Ishikawa (cell line): ENCODE data around the gene PIH1D1.

Experiments
- CEBPB ChIP-seq: IDR thresholded peaks from 2 replicates; pipeline ENCODE4 v1.6.1; 2012
- CREB1 ChIP-seq: IDR thresholded peaks from 2 replicates; pipeline ENCODE4 v1.6.1; 2012; ENCODE audit warnings: low read depth
- EGR1 ChIP-seq: IDR thresholded peaks from 2 replicates; pipeline ENCODE4 v1.6.1; 2012
- EP300 ChIP-seq: IDR thresholded peaks from 2 replicates; pipeline ENCODE4 v1.6.1; 2012; ENCODE audit warnings: borderline replicate concordance
- FOXM1 ChIP-seq: IDR thresholded peaks from 2 replicates; pipeline ENCODE4 v1.6.1; 2012; ENCODE audit warnings: low read depth, borderline replicate concordance
- MAX ChIP-seq: IDR thresholded peaks from 2 replicates; pipeline ENCODE4 v1.6.1; 2012
- NFIC ChIP-seq: IDR thresholded peaks from 2 replicates; pipeline ENCODE4 v1.6.1; 2012
- RAD21 ChIP-seq: IDR thresholded peaks from 2 replicates; pipeline ENCODE4 v1.6.1; 2012; ENCODE audit warnings: low read depth
- REST ChIP-seq: IDR thresholded peaks from 2 replicates; pipeline ENCODE4 v1.6.1; 2012; ENCODE audit warnings: low read depth, mild to moderate bottlenecking
- TAF1 ChIP-seq: IDR thresholded peaks from 2 replicates; pipeline ENCODE4 v1.6.1; 2012; ENCODE audit warnings: low read depth, mild to moderate bottlenecking
- TCF12 ChIP-seq: IDR thresholded peaks from 2 replicates; pipeline ENCODE4 v1.6.1; 2012; ENCODE audit warnings: low read depth
- TEAD4 ChIP-seq: IDR thresholded peaks from 2 replicates; pipeline ENCODE4 v1.6.1; 2012
- USF1 ChIP-seq: IDR thresholded peaks from 2 replicates; pipeline ENCODE4 v1.6.1; 2012
- YY1 ChIP-seq: IDR thresholded peaks from 2 replicates; pipeline ENCODE4 v1.6.1; 2012; ENCODE audit warnings: low read depth
- ZBTB7A ChIP-seq: IDR thresholded peaks from 2 replicates; pipeline ENCODE4 v1.6.1; 2012; ENCODE audit warnings: low read depth

Gene PIH1D1

GRCh38 chr19:49441960-49442350 lies 9.7 kb downstream of the PIH1D1 start:
- no peak for TF ChIP-seq CREB1

- no peak for TF ChIP-seq ZBTB7A
- TF ChIP-seq MAX = no peak
- no peak for TF ChIP-seq TEAD4
- TF ChIP-seq USF1 = no peak
- TF ChIP-seq TAF1 = no peak
- TF ChIP-seq TCF12 = no peak
- no peak for TF ChIP-seq EP300
- no peak for TF ChIP-seq CEBPB
- no peak for TF ChIP-seq RAD21
- no peak for TF ChIP-seq REST
- TF ChIP-seq NFIC = no peak
- no peak for TF ChIP-seq EGR1
- no peak for TF ChIP-seq YY1
- TF ChIP-seq CREB1 = no peak
- no peak for TF ChIP-seq FOXM1
Observed at GRCh38 chr19:49441210-49441959, 10.2 kb downstream of the PIH1D1 start, which contains the start of gene SLC17A7. Gene SLC17A7, minus strand, starts transcription at chr19:49441527. Its CDS starts 148 bp downstream, at chr19:49441379.

GRCh38 chr19:49440439-49441209 lies 11.0 kb downstream of the PIH1D1 start:
- TF ChIP-seq TCF12 = no peak
- no peak for TF ChIP-seq TEAD4
- no peak for TF ChIP-seq MAX
- no peak for TF ChIP-seq USF1
- TF ChIP-seq NFIC = no peak
- TF ChIP-seq EP300 = no peak
- TF ChIP-seq ZBTB7A = no peak
- TF ChIP-seq FOXM1 = no peak
- TF ChIP-seq RAD21 = no peak
- TF ChIP-seq REST = no peak
- no peak for TF ChIP-seq EGR1
- TF ChIP-seq TAF1 = no peak
- no peak for TF ChIP-seq CEBPB
- TF ChIP-seq CREB1 = no peak

GRCh38 chr19:49439836-49440235 lies 11.8 kb downstream of the PIH1D1 start:
- TF ChIP-seq RAD21 (no peak), CREB1 (no peak), REST (no peak), TAF1 (no peak), EGR1 (no peak)
